ENCODE measurements around the gene CDKN1C.

DNA sequence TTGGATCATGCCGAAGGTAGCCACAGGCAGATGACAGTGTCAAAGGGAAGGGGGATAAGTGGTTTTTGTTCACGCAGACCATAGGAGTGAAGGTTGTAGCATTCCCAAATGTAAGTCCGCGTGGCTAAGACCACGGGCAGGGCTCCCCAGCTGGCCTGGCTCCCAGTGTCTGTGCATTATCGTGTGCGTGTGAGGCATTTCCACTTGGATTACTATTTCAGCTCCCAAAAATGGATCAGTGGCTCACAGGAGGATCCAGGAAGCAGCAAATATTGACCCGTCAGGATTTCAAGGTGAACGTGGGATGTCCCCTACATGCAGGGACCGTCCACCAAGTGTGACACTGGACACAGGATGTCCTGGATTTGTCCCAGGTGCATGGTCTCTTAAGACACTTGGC, 10.6 kb downstream of the CDKN1C start:
- TF ChIP-seq POLR2A (IDR thresholded peaks at IDR 0.05) = no peak
- TF ChIP-seq, protein P1, sequence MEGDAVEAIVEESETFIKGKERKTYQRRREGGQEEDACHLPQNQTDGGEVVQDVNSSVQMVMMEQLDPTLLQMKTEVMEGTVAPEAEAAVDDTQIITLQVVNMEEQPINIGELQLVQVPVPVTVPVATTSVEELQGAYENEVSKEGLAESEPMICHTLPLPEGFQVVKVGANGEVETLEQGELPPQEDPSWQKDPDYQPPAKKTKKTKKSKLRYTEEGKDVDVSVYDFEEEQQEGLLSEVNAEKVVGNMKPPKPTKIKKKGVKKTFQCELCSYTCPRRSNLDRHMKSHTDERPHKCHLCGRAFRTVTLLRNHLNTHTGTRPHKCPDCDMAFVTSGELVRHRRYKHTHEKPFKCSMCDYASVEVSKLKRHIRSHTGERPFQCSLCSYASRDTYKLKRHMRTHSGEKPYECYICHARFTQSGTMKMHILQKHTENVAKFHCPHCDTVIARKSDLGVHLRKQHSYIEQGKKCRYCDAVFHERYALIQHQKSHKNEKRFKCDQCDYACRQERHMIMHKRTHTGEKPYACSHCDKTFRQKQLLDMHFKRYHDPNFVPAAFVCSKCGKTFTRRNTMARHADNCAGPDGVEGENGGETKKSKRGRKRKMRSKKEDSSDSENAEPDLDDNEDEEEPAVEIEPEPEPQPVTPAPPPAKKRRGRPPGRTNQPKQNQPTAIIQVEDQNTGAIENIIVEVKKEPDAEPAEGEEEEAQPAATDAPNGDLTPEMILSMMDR (IDR thresholded peaks at IDR 0.05) = no peak
